ENCODE data around the gene FBLN2. TPM values are rescaled to one million over a fixed set of nuclear protein-coding genes. Genes with fewer than 3 reads are reported as not detected.

The FBLN2 gene
- polyA plus RNA-seq, 1 experiment, result 15.5 TPM

- TF ChIP-seq, protein P1, sequence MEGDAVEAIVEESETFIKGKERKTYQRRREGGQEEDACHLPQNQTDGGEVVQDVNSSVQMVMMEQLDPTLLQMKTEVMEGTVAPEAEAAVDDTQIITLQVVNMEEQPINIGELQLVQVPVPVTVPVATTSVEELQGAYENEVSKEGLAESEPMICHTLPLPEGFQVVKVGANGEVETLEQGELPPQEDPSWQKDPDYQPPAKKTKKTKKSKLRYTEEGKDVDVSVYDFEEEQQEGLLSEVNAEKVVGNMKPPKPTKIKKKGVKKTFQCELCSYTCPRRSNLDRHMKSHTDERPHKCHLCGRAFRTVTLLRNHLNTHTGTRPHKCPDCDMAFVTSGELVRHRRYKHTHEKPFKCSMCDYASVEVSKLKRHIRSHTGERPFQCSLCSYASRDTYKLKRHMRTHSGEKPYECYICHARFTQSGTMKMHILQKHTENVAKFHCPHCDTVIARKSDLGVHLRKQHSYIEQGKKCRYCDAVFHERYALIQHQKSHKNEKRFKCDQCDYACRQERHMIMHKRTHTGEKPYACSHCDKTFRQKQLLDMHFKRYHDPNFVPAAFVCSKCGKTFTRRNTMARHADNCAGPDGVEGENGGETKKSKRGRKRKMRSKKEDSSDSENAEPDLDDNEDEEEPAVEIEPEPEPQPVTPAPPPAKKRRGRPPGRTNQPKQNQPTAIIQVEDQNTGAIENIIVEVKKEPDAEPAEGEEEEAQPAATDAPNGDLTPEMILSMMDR (IDR thresholded peaks at IDR 0.05; ENCODE audit: low read depth, low read length), result no peak
- H3K9me3 ChIP-seq (ENCODE audit: control insufficient read depth, insufficient read depth, low read length), result peaks cover 5% of the 10 kb centered on the region; the same call in 1 of the 2 replicates
- POLR2A ChIA-PET, result no interaction called here
- no peak overlapping the region for H3K27ac ChIP-seq (ENCODE audit: low read depth, low read length)
- peaks cover 3% of the 10 kb centered on the region for H3K27me3 ChIP-seq (ENCODE audit: control insufficient read depth, insufficient read depth, low read length)
- DNase-seq (ENCODE audit: low read depth, low spot score), result no peak
- H3K4me3 ChIP-seq (ENCODE audit: low read depth, low read length), result no peak overlapping the region
- CTCF ChIA-PET, result no interaction called here
Measured at GRCh38 chr3:13677272-13677671, 128.3 kb downstream of the FBLN2 start.

- H3K4me3 ChIP-seq (ENCODE audit: low read depth, low read length), result no peak overlapping the region
- peaks cover 9% of the 10 kb centered on the region; the same call in 1 of the 2 replicates for H3K9me3 ChIP-seq (ENCODE audit: control insufficient read depth, insufficient read depth, low read length)
- TF ChIP-seq, protein P1 (IDR thresholded peaks at IDR 0.05; ENCODE audit: low read depth, low read length), result no peak
- H3K27me3 ChIP-seq (ENCODE audit: control insufficient read depth, insufficient read depth, low read length), result no peaks in the 10 kb centered on the region
- CTCF ChIA-PET, result no interaction called here
- H3K27ac ChIP-seq (ENCODE audit: low read depth, low read length), result no peak overlapping the region
- DNase-seq (ENCODE audit: low read depth, low spot score), result no peak
- POLR2A ChIA-PET, result no interaction called here
Measured at GRCh38 chr3:13681931-13682330, 133.0 kb downstream of the FBLN2 start.

GRCh38 chr3:13682331-13683013 is 133.5 kb downstream of the FBLN2 start:
- H3K27ac ChIP-seq (ENCODE audit: low read depth, low read length), result no peak overlapping the region
- TF ChIP-seq, protein P1 (IDR thresholded peaks at IDR 0.05; ENCODE audit: low read depth, low read length), result no peak
- ChIA-PET POLR2A (no interaction called here), CTCF (no interaction called here)
- H3K9me3 ChIP-seq (ENCODE audit: control insufficient read depth, insufficient read depth, low read length), result peaks cover 9% of the 10 kb centered on the region; the same call in 1 of the 2 replicates
- H3K27me3 ChIP-seq (ENCODE audit: control insufficient read depth, insufficient read depth, low read length), result peaks cover 2% of the 10 kb centered on the region
- no peak for DNase-seq (ENCODE audit: low read depth, low spot score)
- no peak overlapping the region for H3K4me3 ChIP-seq (ENCODE audit: low read depth, low read length)

GRCh38 chr3:13683288-13683687 is 134.4 kb downstream of the FBLN2 start:
- DNase-seq (ENCODE audit: low read depth, low spot score), result no peak
- Histone ChIP-seq H3K4me3 (ENCODE audit: low read depth, low read length) (no peak overlapping the region), H3K27ac (ENCODE audit: low read depth, low read length) (no peak overlapping the region), H3K9me3 (ENCODE audit: control insufficient read depth, insufficient read depth, low read length) (peaks cover 9% of the 10 kb centered on the region; the same call in 1 of the 2 replicates), H3K27me3 (ENCODE audit: control insufficient read depth, insufficient read depth, low read length) (peaks cover 6% of the 10 kb centered on the region)
- TF ChIP-seq, protein P1 (IDR thresholded peaks at IDR 0.05; ENCODE audit: low read depth, low read length), result no peak
- ChIA-PET CTCF (no interaction called here), POLR2A (no interaction called here)

DNA sequence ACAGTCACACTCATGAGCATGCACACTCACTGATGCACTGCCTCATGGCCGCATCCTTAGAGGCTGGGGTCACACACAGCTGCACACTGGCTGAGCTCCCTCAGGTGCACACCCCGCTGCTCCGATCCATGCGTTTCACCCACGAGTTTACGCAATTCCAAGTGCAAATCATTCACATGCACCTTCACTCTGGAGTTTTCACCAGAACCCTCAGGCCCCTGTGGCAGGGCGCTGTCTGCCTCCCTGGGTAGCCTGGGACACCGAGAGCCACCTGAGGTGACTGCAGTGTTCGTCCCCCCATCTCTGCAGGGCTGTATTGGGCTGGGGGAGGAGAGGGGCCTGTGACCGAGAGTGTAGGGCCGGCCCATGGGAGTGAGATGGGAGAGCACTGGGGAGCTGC is 134.8 kb downstream of the FBLN2 start:
- Histone ChIP-seq H3K27ac (ENCODE audit: low read depth, low read length) (no peak overlapping the region), H3K27me3 (ENCODE audit: control insufficient read depth, insufficient read depth, low read length) (peaks cover 6% of the 10 kb centered on the region), H3K9me3 (ENCODE audit: control insufficient read depth, insufficient read depth, low read length) (peaks cover 9% of the 10 kb centered on the region; the same call in 1 of the 2 replicates), H3K4me3 (ENCODE audit: low read depth, low read length) (no peak overlapping the region)
- DNase-seq (ENCODE audit: low read depth, low spot score), result no peak
- ChIA-PET CTCF (no interaction called here), POLR2A (no interaction called here)
- TF ChIP-seq, protein P1 (IDR thresholded peaks at IDR 0.05; ENCODE audit: low read depth, low read length), result no peak

Data from AG04450 (cell line).